IMR-90 (cell line): ENCODE results near the gene IRAK2. TPM values are rescaled to one million over a fixed set of nuclear protein-coding genes. Genes with fewer than 3 reads are reported as not detected.

Source experiments
- ATAC-seq: fragments of 200-7000 bp; cut with Tn5 transposase; 2 replicates; pipeline ENCODE4 v1.9.1; 2020; ENCODE audit warnings: low read depth, mild to moderate bottlenecking, moderate library complexity
- BruUV-seq: library from RNA; stranded (reverse); fragments of 400-500 nt; replicated peaks from 2 replicates; lab custom pipeline; 2021; lab: Mats Ljungman, UMichigan
- CTCF ChIA-PET: fragments of 300-600 bp; formaldehyde crosslinking; extraction: SDS; loops from one replicate; lab custom pipeline; 2021; ENCODE audit warnings: antibody characterized with exemption; lab: Yijun Ruan, JAX
- POLR2A ChIA-PET: fragments of 300-600 bp; sonication (Branson Sonifier 250); formaldehyde crosslinking; loops from one replicate; lab custom pipeline; 2022; ENCODE audit warnings: antibody characterized with exemption; ENCODE audit not compliant: unreplicated experiment; lab: Charles Lee
- DNase-seq: peaks from one replicate; pipeline ENCODE4 v3.0.0; 2013
- H2AFZ ChIP-seq: replicated peaks from 2 replicates; pipeline ENCODE3; 2013; ENCODE audit warnings: low read length, mild to moderate bottlenecking; ENCODE audit not compliant: poor library complexity
- H2AK5ac ChIP-seq: 2 replicates; pipeline ENCODE4 v1.6.1; 2013; ENCODE audit warnings: low read depth, low read length, inconsistent platforms
- H2AK9ac ChIP-seq: replicated peaks from 2 replicates; pipeline ENCODE3; 2013; ENCODE audit warnings: mild to moderate bottlenecking, low read depth, low read length, moderate library complexity; ENCODE audit not compliant: poor library complexity
- H2BK120ac ChIP-seq: 2 replicates; pipeline ENCODE4 v1.6.1; 2013; ENCODE audit warnings: low read depth, low read length, inconsistent platforms
- H2BK15ac ChIP-seq: 3 replicates; pipeline ENCODE4 v1.6.1; 2013; ENCODE audit warnings: low read depth, low read length, inconsistent platforms
- H2BK20ac ChIP-seq: 2 replicates; pipeline ENCODE4 v1.6.1; 2013; ENCODE audit warnings: low read depth, mild to moderate bottlenecking, inconsistent platforms, low read length, moderate library complexity
- H2BK5ac ChIP-seq: 2 replicates; pipeline ENCODE4 v1.6.1; 2013; ENCODE audit warnings: mild to moderate bottlenecking, low read depth, low read length, inconsistent platforms; ENCODE audit not compliant: poor library complexity, severe bottlenecking
- H3K14ac ChIP-seq: replicated peaks from 2 replicates; pipeline ENCODE4 v1.6.1; 2013; ENCODE audit warnings: low read depth, low read length, inconsistent platforms
- H3K18ac ChIP-seq: 2 replicates; pipeline ENCODE4 v1.6.1; 2013; ENCODE audit warnings: low read depth, low read length, control low read depth
- H3K23ac ChIP-seq: 2 replicates; pipeline ENCODE4 v1.6.1; 2013; ENCODE audit warnings: low read depth, low read length, inconsistent platforms
- H3K27ac ChIP-seq: 2 replicates; pipeline ENCODE4 v1.5.1; 2013; ENCODE audit warnings: mild to moderate bottlenecking, control low read depth, low read length; ENCODE audit not compliant: insufficient read depth
- H3K27me3 ChIP-seq: 2 replicates; pipeline ENCODE4 v1.6.1; 2013; ENCODE audit warnings: low read length; ENCODE audit not compliant: control insufficient read depth, insufficient read depth
- H3K36me3 ChIP-seq: 2 replicates; pipeline ENCODE4 v1.6.1; 2013; ENCODE audit warnings: low read length, mixed read lengths; ENCODE audit not compliant: control insufficient read depth, insufficient read depth
- H3K4ac ChIP-seq: 2 replicates; pipeline ENCODE4 v1.6.1; 2013; ENCODE audit warnings: low read depth, low read length, inconsistent platforms
- H3K4me1 ChIP-seq: 2 replicates; pipeline ENCODE4 v1.6.1; 2013; ENCODE audit warnings: low read length, mixed read lengths; ENCODE audit not compliant: control insufficient read depth, insufficient read depth
- H3K4me2 ChIP-seq: 2 replicates; pipeline ENCODE4 v1.6.1; 2013; ENCODE audit warnings: low read depth, mild to moderate bottlenecking, control low read depth, low read length, moderate library complexity
- H3K4me3 ChIP-seq: 2 replicates; pipeline ENCODE4 v1.5.1; 2013; ENCODE audit warnings: low read depth, mild to moderate bottlenecking, control low read depth, low read length, moderate library complexity; ENCODE audit not compliant: insufficient read depth
- H3K56ac ChIP-seq: 2 replicates; pipeline ENCODE4 v1.6.1; 2013; ENCODE audit warnings: low read length, inconsistent platforms; ENCODE audit not compliant: insufficient read depth; ENCODE audit errors: extremely low read depth
- H3K79me1 ChIP-seq, 2 experiments: 2 replicates each; pipeline ENCODE4 v1.6.1; 2013; ENCODE audit warnings: low read length in 2 of 2, inconsistent platforms in 1 of 2, low read depth in 1 of 2
- H3K9ac ChIP-seq: 2 replicates; pipeline ENCODE4 v1.6.1; 2013; ENCODE audit warnings: low read depth, low read length, control low read depth
- H3K9me1 ChIP-seq: 2 replicates; pipeline ENCODE4 v1.6.1; 2013; ENCODE audit warnings: low read length, inconsistent platforms; ENCODE audit not compliant: insufficient read depth
- H3K9me3 ChIP-seq: 2 replicates; pipeline ENCODE4 v1.6.1; 2013; ENCODE audit warnings: low read length; ENCODE audit not compliant: control insufficient read depth, insufficient read depth
- H4K20me1 ChIP-seq: 2 replicates; pipeline ENCODE4 v1.6.1; 2013; ENCODE audit warnings: low read length, inconsistent platforms; ENCODE audit not compliant: insufficient read depth
- H4K5ac ChIP-seq: 2 replicates; pipeline ENCODE4 v1.6.1; 2013; ENCODE audit warnings: mild to moderate bottlenecking, low read depth, low read length, control low read depth
- H4K8ac ChIP-seq, 2 experiments: 2 replicates each; pipeline ENCODE4 v1.6.1; 2013; ENCODE audit warnings: low read depth in 2 of 2, low read length in 2 of 2, control low read depth in 1 of 2, inconsistent platforms in 1 of 2
- H4K91ac ChIP-seq: 2 replicates; pipeline ENCODE4 v1.6.1; 2013; ENCODE audit warnings: low read depth, low read length, inconsistent platforms; ENCODE audit not compliant: insufficient read depth
- BHLHE40 ChIP-seq: fragments of 150-350 bp; IDR thresholded peaks from 2 replicates; pipeline ENCODE4 v1.6.1; 2016; ENCODE audit warnings: mild to moderate bottlenecking, low read depth, low read length
- CHD1 ChIP-seq: IDR thresholded peaks from 2 replicates; pipeline ENCODE4 v1.6.1; 2012; ENCODE audit warnings: low read depth, low read length, improper control_type of control experiment
- MAZ ChIP-seq: IDR thresholded peaks from 2 replicates; pipeline ENCODE4 v1.6.1; 2012; ENCODE audit warnings: low read depth, mild to moderate bottlenecking, low read length, improper control_type of control experiment, moderate library complexity, borderline replicate concordance
- MXI1 ChIP-seq: IDR thresholded peaks from 2 replicates; pipeline ENCODE4 v1.6.1; 2012; ENCODE audit warnings: low read depth, mild to moderate bottlenecking, low read length, moderate library complexity, borderline replicate concordance
- RAD21 ChIP-seq: IDR thresholded peaks from 2 replicates; pipeline ENCODE4 v1.6.1; 2012; ENCODE audit warnings: low read length, improper control_type of control experiment
- WGBS, 2 experiments: methylation state at CpG; one replicate each; pipeline versions ENCODE4 v1.1.5 to v1.1.7; 2013; ENCODE audit warnings: missing lambda C conversion rate in 2 of 2; ENCODE audit not compliant: insufficient read length in 1 of 2; ENCODE audit errors: extremely low coverage in 2 of 2; 5-methylcytosine and 5-hydroxymethylcytosine counted together
- dilution Hi-C: fragments of 300-500 bp; cut with HindIII; formaldehyde crosslinking; loops from one replicate; pipeline ENCODE4 v1.14.3; 2018; ENCODE audit warnings: low sequenced_read_pairs; ENCODE audit not compliant: unreplicated experiment
- in situ Hi-C: fragments of 300-500 bp; cut with MboI; formaldehyde crosslinking; loops from 3 replicates; pipeline ENCODE4 v1.14.3; 2019; ENCODE audit warnings: low sequenced_read_pairs, inconsistent platforms, mixed read lengths
- intact Hi-C: fragments of 100-400 bp; cut with micrococcal nuclease; formaldehyde crosslinking; loops from 2 replicates; pipeline ENCODE4 v1.10.0; 2022
- polyA plus RNA-seq, 3 experiments: library from polyadenylated mRNA; depleted of rRNA; stranded (reverse); fragments of >200 nt; gene quantifications; 2 replicates each; pipeline ENCODE4 v1.2.3, GENCODE V29; 2012; ENCODE audit warnings: low replicate concordance in 1 of 3
- total RNA-seq: library from RNA; depleted of rRNA; stranded (reverse); fragments of >200 nt; gene quantifications from 2 replicates; pipeline ENCODE4 v1.2.3, GENCODE V29; 2012
- TF ChIP-seq, protein P1 (sequence below): fragments of 150-350 bp; IDR thresholded peaks from 2 replicates; pipeline ENCODE4 v1.6.1; 2017; ENCODE audit warnings: mild to moderate bottlenecking, antibody characterized with exemption, low read length, low read depth

Gene IRAK2
- total and polyA plus RNA-seq, 2 of the 4 experiments (the other 2 are of a cell fraction) = 6.9 to 8.1 TPM

- Histone ChIP-seq H2AK5ac (no peak overlapping the region), H2BK5ac (no peak overlapping the region), H3K9me1 (peaks cover 4% of the 10 kb centered on the region; the same call in 1 of the 2 replicates), H3K9me3 (peaks cover 4% of the 10 kb centered on the region; the same call in 1 of the 2 replicates), H3K79me1 (no peaks in the 10 kb centered on the region; a peak in 2 of 4 replicates), H4K20me1 (no peaks in the 10 kb centered on the region), H2AFZ (no peak overlapping the region), H4K8ac (no peak overlapping the region), H3K4me1 (no peaks in the 10 kb centered on the region; the same call in 1 of the 2 replicates), H3K4me3 (no peak overlapping the region), H3K9ac (no peak overlapping the region), H3K4ac (no peak overlapping the region), H3K56ac (no peak overlapping the region), H3K27ac (no peak overlapping the region), H3K4me2 (no peak overlapping the region), H2BK20ac (no peak overlapping the region), H2BK120ac (no peak overlapping the region), H2AK9ac (no peak overlapping the region), H4K91ac (no peak overlapping the region), H3K27me3 (no peaks in the 10 kb centered on the region), H3K14ac (no peak overlapping the region), H4K5ac (no peak overlapping the region), H3K36me3 (peaks cover 9% of the 10 kb centered on the region), H2BK15ac (no peak overlapping the region), H3K23ac (no peak overlapping the region), H3K18ac (no peak overlapping the region)
- DNase-seq = no peak
- no peak for ATAC-seq
- TF ChIP-seq CHD1 = no peak
- TF ChIP-seq RAD21 = no peak
- TF ChIP-seq MAZ = no peak
- no peak for TF ChIP-seq MXI1
- no peak for TF ChIP-seq BHLHE40
- TF ChIP-seq, protein P1, sequence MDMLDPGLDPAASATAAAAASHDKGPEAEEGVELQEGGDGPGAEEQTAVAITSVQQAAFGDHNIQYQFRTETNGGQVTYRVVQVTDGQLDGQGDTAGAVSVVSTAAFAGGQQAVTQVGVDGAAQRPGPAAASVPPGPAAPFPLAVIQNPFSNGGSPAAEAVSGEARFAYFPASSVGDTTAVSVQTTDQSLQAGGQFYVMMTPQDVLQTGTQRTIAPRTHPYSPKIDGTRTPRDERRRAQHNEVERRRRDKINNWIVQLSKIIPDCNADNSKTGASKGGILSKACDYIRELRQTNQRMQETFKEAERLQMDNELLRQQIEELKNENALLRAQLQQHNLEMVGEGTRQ = no peak
- intact Hi-C loops = no loop called here
- WGBS, 2 experiments = 100% methylated on average over 2 of the region's 6 CpGs; no CpG with 5 or more reads in 1 of the 2 experiments
- POLR2A ChIA-PET = no interaction called here
- in situ Hi-C loops = no loop called here
- no TSS peak for BruUV-seq
- CTCF ChIA-PET = no interaction called here
- dilution Hi-C loops = no loop called here
Measured at GRCh38 chr3:10215578-10216368, 51.1 kb downstream of the IRAK2 start.
